H1 (cell line): ENCODE results near the gene CD248.

ENCODE experiments used
- MAFK ChIP-seq: IDR thresholded peaks from 2 replicates; pipeline ENCODE4 v1.6.1; 2012; ENCODE audit warnings: low read depth, mild to moderate bottlenecking, improper control_type of control experiment, low read length
- PHF8 ChIP-seq: fragments of 200-600 bp; sonication (generic); conservative IDR thresholded peaks from 2 replicates; pipeline ENCODE4 v1.7.1; 2012; ENCODE audit warnings: low read depth, mild to moderate bottlenecking, inconsistent platforms, low read length, moderate library complexity
- RAD21 ChIP-seq, 2 experiments: IDR thresholded peaks in 1 of 2; conservative IDR thresholded peaks in 1 of 2; 2 replicates each; pipeline ENCODE4 v1.6.1; 2011; ENCODE audit warnings: low read depth in 2 of 2, low read length in 2 of 2, improper control_type of control experiment in 1 of 2, inconsistent platforms in 1 of 2, mild to moderate bottlenecking in 1 of 2, moderate library complexity in 1 of 2

DNA sequence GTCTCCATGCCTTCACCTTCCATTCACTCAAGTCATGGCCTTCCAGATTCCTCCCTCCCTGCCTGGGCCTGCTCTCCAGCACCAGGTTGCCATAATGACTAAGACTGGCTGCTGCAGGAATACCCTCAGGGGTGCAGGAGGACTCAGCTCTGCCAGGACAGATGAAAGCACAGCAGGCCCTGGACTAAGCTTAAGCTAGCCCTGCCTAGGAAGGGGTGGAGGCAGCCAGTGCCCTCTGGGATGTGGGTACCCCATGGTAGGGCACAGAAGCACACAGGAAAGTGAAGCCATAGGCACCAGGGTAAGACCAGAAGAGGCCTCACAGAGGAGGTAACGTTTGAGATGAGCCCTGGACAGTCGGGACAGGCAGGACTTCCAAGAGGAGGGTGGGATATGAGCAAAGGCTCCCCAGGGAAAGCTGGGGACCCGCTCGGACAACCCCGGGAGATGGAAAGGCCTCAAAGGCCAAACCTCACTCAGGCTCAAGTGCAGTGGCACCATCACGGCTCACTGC, 22.4 kb upstream of the CD248 start:
- TF ChIP-seq PHF8 (no peak), RAD21 (IDR thresholded peaks at IDR 0.05 in 1 of 2, conservative IDR thresholded peaks at IDR 0.05 in 1 of 2; ENCODE audit: low read depth in 2 of 2, low read length in 2 of 2) (no peak), MAFK (no peak)
